GM21526 (cell line): ENCODE measurements around the gene VSIG10L2.

ENCODE experiments used
- ATAC-seq: cut with Tn5 transposase; IDR thresholded peaks from one replicate; pipeline ENCODE4 v1.9.1; 2021; ENCODE audit warnings: moderate library complexity; ENCODE audit not compliant: unreplicated experiment, low FRiP score

Gene VSIG10L2

DNA sequence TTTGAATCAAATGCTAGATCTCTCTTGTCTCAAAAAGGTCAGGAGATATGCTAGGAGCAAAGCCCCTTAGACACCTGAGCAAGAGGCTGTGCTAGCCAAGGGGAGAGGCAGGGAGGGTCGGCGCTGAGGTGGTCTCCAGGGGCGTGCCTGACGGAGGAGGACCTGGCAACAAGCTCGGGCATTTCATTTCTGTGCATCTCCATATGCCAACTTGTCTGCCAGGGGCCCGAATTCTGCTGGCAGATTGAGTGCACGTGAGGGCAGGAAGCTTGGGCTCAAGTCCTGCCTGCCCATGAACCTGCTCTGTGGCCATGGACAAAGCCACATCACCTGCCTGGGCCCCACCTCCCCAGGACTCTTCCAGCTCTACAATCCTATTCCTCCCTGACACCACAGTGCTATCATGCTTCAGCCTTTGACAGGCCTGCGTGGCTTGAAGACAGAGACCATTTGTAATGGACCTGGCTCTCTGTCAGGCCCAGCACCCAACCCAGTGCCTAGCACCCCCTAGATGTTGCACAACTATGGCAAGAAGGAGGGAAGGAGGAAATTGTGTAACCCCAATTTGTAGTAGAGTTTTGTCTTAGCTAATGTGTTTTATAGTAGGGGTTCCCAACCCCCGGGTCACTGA lies 16.3 kb upstream of the VSIG10L2 start:
- no peak for ATAC-seq

- ATAC-seq = no peak
Measured at GRCh38 chr11:125930076-125930450, 15.8 kb upstream of the VSIG10L2 start.

DNA sequence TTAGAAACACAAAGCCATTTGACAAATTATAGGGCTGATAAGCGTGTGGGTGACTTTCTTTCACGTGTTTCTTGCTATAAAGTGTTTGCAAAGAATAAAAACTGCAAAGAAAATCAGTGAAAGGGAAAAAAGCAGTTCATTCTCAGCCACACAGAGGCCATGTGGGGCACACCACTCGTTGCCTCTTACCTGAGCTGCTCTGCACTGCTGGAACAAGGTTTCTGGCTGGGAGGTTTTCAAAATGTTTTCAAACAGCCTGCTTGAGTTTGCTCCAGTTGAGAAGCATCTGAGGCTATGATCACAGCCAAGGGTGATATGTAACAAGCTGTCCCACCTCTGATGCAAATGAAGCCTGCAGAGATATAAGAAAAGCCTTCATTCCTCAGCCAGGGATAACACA lies 14.7 kb upstream of the VSIG10L2 start:
- no peak for ATAC-seq

DNA sequence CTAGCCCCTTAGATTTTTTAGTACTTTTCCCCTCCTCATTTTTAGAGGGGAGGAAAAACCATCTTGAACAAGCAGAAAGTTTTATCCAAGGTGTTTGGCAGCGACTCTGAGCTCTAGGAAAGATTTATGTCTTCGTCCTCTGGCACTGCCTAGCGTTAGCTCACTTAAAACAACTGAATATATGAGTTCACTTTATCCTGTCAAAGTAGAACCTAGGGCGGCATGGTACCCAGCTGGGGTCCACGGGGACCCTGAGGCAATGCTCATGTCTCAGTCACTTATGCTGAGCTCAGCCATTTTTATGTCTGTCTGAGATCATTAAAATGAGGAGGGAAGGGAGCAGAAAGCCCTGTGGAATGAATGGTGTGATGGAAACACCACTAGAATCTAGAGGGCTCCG lies 14.2 kb upstream of the VSIG10L2 start:
- ATAC-seq = no peak

- ATAC-seq = no peak
Measured at GRCh38 chr11:125932301-125932700, 13.5 kb upstream of the VSIG10L2 start.

GRCh38 chr11:125933030-125933813 lies 12.6 kb upstream of the VSIG10L2 start:
- no peak for ATAC-seq

DNA sequence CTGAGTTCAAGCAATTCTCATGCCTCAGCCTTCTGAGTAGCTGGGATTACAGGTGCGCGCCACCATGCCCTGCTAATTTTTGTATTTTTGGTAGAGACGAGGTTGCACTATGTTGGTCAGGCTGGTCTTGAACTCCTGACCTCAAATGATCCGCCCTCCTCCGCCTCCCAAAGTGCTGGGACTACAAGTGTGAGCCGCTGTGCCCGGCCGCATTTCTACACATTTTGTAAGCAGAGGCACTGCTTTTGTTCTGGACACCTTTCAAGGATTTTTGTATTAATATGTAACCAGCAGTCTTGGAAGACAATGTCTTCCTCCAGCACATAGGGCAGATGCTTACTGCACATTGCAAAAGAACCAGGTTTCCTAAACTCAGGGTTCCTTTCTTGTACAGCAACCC lies 11.4 kb upstream of the VSIG10L2 start:
- ATAC-seq = no peak

DNA sequence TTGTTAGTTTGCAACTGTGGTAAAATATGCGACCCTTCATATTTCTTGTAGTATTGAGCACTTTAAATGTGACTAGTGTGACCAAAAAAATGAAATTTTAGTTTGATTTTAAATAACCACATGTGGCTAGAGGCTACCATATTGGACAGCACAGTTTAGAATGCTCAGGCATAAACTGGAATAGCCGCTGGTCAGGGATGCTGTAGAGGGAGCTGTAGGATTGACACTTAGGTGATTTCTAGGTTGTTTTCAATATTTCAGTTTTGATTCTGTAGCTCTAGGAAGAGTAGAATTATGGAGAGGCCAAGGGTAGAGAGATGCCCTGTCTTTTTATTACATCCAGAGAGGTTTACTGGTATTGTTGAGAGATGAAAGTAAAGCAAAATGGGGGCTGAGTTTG lies 10.8 kb upstream of the VSIG10L2 start:
- no peak for ATAC-seq

GRCh38 chr11:125935618-125936199 lies 10.1 kb upstream of the VSIG10L2 start:
- no peak for ATAC-seq

DNA sequence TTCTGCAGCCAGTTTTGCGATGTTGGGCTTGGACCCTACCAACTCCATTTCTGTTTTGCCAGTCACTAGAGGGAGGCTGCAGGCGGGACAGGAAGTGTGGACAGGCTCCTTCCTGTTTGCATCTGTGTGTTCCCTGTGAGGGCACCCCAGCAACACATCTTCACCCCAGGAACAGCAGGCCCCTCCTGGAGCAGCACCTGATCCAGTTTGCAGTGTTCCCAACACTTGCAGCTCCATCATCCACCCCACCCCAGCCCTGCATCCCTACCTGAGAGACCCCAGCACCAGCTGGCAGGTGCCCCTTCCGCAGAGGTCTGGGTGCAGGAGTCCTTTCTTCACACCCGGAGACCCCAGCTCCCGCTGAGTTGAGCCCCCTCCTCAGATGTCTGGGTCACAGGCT lies 7.4 kb upstream of the VSIG10L2 start:
- no peak for ATAC-seq

- ATAC-seq = no peak
Measured at GRCh38 chr11:125939081-125939521, 6.7 kb upstream of the VSIG10L2 start.

GRCh38 chr11:125940145-125940544 lies 5.7 kb upstream of the VSIG10L2 start:
- ATAC-seq = no peak

DNA sequence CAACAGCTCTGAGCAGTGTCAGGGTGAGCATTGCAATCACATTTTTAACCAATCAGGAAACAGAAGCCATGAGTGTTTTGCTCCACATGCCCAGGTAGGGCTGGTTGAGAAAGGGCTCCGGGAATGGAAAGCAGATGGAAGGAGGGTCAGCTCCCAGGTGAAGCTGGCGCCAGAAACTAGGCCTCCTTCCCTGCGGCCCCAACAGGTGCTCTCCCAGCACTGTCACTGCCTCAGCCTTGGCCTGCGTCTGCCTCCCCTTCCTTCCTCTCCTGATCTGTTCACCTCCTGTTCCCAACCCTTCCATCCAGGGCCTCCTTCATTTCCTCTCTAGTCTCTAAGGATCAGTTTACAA lies 4.6 kb upstream of the VSIG10L2 start:
- ATAC-seq = no peak

GRCh38 chr11:125941619-125942611 lies 3.9 kb upstream of the VSIG10L2 start:
- ATAC-seq = no peak

- no peak for ATAC-seq
Measured at GRCh38 chr11:125942771-125943428, 2.9 kb upstream of the VSIG10L2 start.

DNA sequence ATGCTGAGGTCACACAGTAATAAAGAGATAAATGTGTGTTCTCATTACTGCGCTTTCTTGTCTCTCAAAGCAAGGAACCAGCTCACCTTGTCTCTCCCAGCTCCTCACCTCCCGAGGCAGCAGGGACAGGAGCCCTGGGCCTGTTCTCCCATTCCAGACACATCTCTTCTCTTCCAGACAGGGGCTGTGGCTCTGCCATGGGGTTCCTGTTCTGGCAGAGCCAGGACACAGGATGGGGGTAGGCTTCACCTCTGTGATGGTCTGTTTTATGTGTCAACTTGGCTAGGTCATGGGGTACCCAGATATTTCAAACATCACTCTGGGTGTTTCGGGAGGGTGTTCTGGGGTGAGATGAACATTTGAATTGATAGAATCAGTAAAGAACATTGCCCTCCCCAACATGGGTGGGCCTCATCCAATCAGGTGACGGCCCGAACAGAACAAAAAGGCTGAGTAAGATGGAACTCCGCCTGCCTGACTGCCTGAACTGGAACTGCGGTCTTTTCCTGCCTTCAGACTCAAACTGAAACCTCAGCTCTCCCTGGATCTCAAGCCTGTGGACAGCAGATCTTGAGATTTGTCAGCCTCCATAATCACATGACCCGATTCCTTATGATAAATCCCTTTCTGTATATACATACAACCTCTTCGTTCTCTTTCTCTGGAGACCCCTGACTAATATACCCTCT lies 2.0 kb upstream of the VSIG10L2 start:
- ATAC-seq = no peak

DNA sequence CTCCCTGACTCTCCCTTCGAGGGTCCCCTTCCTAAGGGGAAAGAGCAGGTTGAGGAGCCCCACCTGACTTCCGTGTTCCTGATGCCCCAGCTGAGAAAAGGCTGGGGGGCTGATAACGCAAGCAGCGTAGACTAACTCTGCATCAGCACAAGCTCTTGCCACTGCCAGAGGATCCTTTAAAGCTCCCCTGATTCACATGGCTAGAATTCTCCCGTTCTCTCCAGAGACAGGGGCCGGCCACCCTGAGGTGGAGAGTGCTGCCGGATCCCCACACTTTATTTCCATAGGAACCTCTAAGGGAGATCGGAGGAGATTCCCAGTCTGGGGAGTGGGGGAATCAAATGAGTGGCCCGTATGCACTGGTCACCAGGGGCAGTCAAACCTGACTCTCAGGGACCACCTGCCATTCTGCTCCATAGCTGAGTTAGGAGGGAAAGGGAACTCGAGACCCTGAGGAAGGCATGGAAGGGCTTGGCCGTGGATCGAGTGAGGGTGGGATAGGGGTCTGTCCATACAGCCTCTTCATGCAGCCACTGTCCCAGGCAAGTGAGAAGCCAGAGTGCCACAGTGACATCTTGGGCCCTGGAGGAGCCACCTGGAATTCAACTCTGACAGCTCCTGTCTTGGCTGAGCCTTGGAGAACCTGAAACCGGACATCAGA lies 1.4 kb upstream of the VSIG10L2 start:
- ATAC-seq = no peak

DNA sequence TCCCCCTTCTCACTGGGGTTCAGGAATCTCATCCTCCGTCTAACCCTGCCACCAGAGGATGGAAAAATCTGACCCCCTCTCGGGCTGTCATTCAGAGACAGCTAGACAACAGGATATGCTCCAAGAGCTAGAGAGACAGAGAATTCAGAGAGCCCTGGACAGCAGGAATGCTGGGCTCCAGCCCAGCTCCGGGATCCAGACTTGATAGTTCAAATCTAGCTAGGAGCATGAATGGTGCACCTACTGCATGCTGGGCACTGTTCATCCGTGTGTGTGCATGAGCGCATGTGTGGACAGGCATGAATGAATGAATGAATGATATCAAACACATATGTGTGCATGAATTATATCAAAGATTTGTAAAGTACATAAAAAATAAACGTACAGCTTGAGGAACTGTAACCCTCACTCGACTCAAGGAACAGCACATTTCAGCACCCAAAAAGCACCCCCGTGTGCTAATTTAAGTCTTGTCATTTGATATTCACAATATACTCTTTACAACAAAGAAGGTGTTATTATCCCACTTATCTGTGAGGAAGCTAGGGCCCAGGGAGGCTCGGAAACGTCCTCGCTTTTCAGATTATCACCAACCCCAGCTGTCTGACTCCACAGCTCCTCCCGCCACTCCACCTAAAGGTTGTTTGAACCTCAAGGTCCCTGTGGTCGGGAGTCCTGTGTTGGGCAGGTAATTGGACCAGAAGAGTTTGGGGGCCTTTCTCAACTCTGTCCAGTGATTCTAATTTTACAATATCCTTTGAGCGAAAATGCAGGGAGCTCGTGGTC lies 640 bp upstream of the VSIG10L2 start:
- no peak for ATAC-seq
